H1 (cell line): ENCODE measurements around the gene MPP3. TPM values are rescaled to one million over a fixed set of nuclear protein-coding genes. Genes with fewer than 3 reads are reported as not detected.

Experiments
- CTCF ChIA-PET: fragments of 300-600 bp; sonication (Branson Sonifier 250); formaldehyde crosslinking; loops from one replicate; lab custom pipeline; 2021; ENCODE audit not compliant: partially characterized antibody; lab: Charles Lee
- POLR2A ChIA-PET: fragments of 300-600 bp; sonication (Branson Sonifier 250); formaldehyde crosslinking; loops from one replicate; lab custom pipeline; 2021; ENCODE audit warnings: inconsistent platforms; ENCODE audit not compliant: partially characterized antibody; lab: Charles Lee
- DNase-seq, 2 experiments: peaks; one replicate each; pipeline versions ENCODE4 v3.0.0 to v3.0.0-alpha.2; 2010 to 2022; ENCODE audit warnings: low spot score in 2 of 2, low read depth in 1 of 2, mixed read lengths in 1 of 2
- FAIRE-seq: peaks from 2 replicates; lab custom pipeline; 2011; peaks lifted over from hg19 to GRCh38; lab: Jason Lieb, UNC
- H2AFZ ChIP-seq: 2 replicates; pipeline ENCODE4 v1.8.1; 2012; ENCODE audit warnings: low read length, inconsistent platforms
- H2AK5ac ChIP-seq: 2 replicates; pipeline ENCODE4 v1.6.1; 2013; ENCODE audit warnings: low read depth, low read length
- H2BK120ac ChIP-seq: replicated peaks from 2 replicates; pipeline ENCODE3; 2013; ENCODE audit warnings: low read depth, low read length, inconsistent platforms
- H2BK12ac ChIP-seq: 2 replicates; pipeline ENCODE4 v1.6.1; 2013; ENCODE audit warnings: low read depth, low read length
- H2BK15ac ChIP-seq: 2 replicates; pipeline ENCODE4 v1.6.1; 2013; ENCODE audit warnings: low read length
- H2BK20ac ChIP-seq: 2 replicates; pipeline ENCODE4 v1.6.1; 2013; ENCODE audit warnings: low read length
- H2BK5ac ChIP-seq: 2 replicates; pipeline ENCODE4 v1.6.1; 2013; ENCODE audit warnings: low read depth, low read length
- H3K14ac ChIP-seq: 2 replicates; pipeline ENCODE4 v1.6.1; 2013; ENCODE audit warnings: inconsistent platforms; ENCODE audit not compliant: insufficient read length
- H3K18ac ChIP-seq: 2 replicates; pipeline ENCODE4 v1.6.1; 2013; ENCODE audit warnings: low read length; ENCODE audit errors: extremely low read depth
- H3K23ac ChIP-seq: 2 replicates; pipeline ENCODE4 v1.6.1; 2013; ENCODE audit warnings: inconsistent platforms; ENCODE audit not compliant: insufficient read length
- H3K23me2 ChIP-seq: 2 replicates; pipeline ENCODE4 v1.6.1; 2013; ENCODE audit warnings: low read depth, low read length
- H3K27ac ChIP-seq: 2 replicates; pipeline ENCODE4 v1.6.1; 2011; ENCODE audit warnings: low read depth, low read length, inconsistent platforms
- H3K27me3 ChIP-seq, 4 experiments: replicated peaks in 1 of 4; 1 replicate in 1 of 4; 2 replicates in 3 of 4; pipeline versions ENCODE4 v1.6.1 to v1.8.1; 2011 to 2013; ENCODE audit warnings: low read length in 3 of 4, mild to moderate bottlenecking in 3 of 4, inconsistent platforms in 2 of 4, mixed read lengths in 2 of 4, moderate library complexity in 1 of 4; ENCODE audit not compliant: control insufficient read depth in 3 of 4, insufficient read depth in 3 of 4; ENCODE audit errors: extremely low read depth in 1 of 4
- H3K36me3 ChIP-seq, 4 experiments: 2 replicates each; pipeline versions ENCODE4 v1.6.1 to v1.8.1; 2011 to 2013; ENCODE audit warnings: mild to moderate bottlenecking in 4 of 4, low read length in 3 of 4, moderate library complexity in 2 of 4, control low read depth in 1 of 4, inconsistent platforms in 1 of 4; ENCODE audit not compliant: insufficient read depth in 4 of 4, control insufficient read depth in 2 of 4
- H3K4ac ChIP-seq: replicated peaks from 2 replicates; pipeline ENCODE3; 2013; ENCODE audit warnings: low read length, low read depth, mixed read lengths, inconsistent platforms; ENCODE audit not compliant: insufficient read length
- H3K4me1 ChIP-seq, 4 experiments: replicated peaks in 1 of 4; 1 replicate in 1 of 4; 2 replicates in 3 of 4; pipeline versions ENCODE4 v1.6.1 to v1.8.1; 2011 to 2013; ENCODE audit warnings: low read length in 3 of 4, inconsistent platforms in 2 of 4, mixed read lengths in 1 of 4; ENCODE audit not compliant: insufficient read depth in 4 of 4, control insufficient read depth in 3 of 4
- H3K4me2 ChIP-seq, 2 experiments: 2 replicates each; pipeline versions ENCODE4 v1.6.1 to v1.8.1; 2011 to 2013; ENCODE audit warnings: low read depth in 2 of 2, low read length in 2 of 2, control low read depth in 1 of 2, inconsistent platforms in 1 of 2, mild to moderate bottlenecking in 1 of 2; ENCODE audit not compliant: insufficient read depth in 1 of 2
- H3K4me3 ChIP-seq, 4 experiments: fragments of 200-600, 300-600 bp in 1 of 4; sonication (generic), shearing (Covaris generic), sonication (Bioruptor Twin) in 1 of 4; 2 replicates each; pipeline versions ENCODE4 v1.5.1 to v1.8.1; 2011 to 2016; ENCODE audit warnings: low read length in 4 of 4, low read depth in 3 of 4, control low read depth in 2 of 4, inconsistent platforms in 2 of 4, mild to moderate bottlenecking in 2 of 4, mixed read lengths in 1 of 4, moderate library complexity in 1 of 4; ENCODE audit not compliant: insufficient read depth in 2 of 4; ENCODE audit errors: extremely low read depth in 1 of 4
- H3K56ac ChIP-seq: replicated peaks from 2 replicates; pipeline ENCODE3; 2013; ENCODE audit warnings: low read depth, mild to moderate bottlenecking, mixed read lengths, low read length, inconsistent platforms; ENCODE audit not compliant: insufficient read length
- H3K79me1 ChIP-seq: 2 replicates; pipeline ENCODE4 v1.6.1; 2013; ENCODE audit warnings: low read depth, low read length, control low read depth
- H3K79me2 ChIP-seq, 2 experiments: 2 replicates each; pipeline versions ENCODE4 v1.6.1 to v1.8.1; 2012 to 2013; ENCODE audit warnings: low read length in 2 of 2, mild to moderate bottlenecking in 2 of 2, inconsistent platforms in 1 of 2; ENCODE audit not compliant: insufficient read depth in 2 of 2, control insufficient read depth in 1 of 2
- H3K9ac ChIP-seq, 4 experiments: replicated peaks in 1 of 4; 1 replicate in 1 of 4; 2 replicates in 3 of 4; pipeline versions ENCODE4 v1.6.1 to v1.8.1; 2011 to 2013; ENCODE audit warnings: low read depth in 3 of 4, low read length in 3 of 4, control low read depth in 2 of 4, mild to moderate bottlenecking in 2 of 4, moderate library complexity in 2 of 4, inconsistent platforms in 1 of 4; ENCODE audit errors: extremely low read depth in 1 of 4
- H3K9me3 ChIP-seq, 2 experiments: 2 replicates each; pipeline versions ENCODE4 v1.6.1 to v1.8.1; 2012 to 2013; ENCODE audit warnings: mild to moderate bottlenecking in 2 of 2, moderate library complexity in 2 of 2, control low read depth in 1 of 2, inconsistent platforms in 1 of 2, low read depth in 1 of 2, low read length in 1 of 2, mixed read lengths in 1 of 2; ENCODE audit not compliant: insufficient read depth in 2 of 2
- H4K20me1 ChIP-seq, 2 experiments: replicated peaks in 1 of 2; 2 replicates each; pipeline versions ENCODE3 to v1.8.1; 2011 to 2013; ENCODE audit warnings: inconsistent platforms in 2 of 2, low read length in 2 of 2, mild to moderate bottlenecking in 1 of 2; ENCODE audit not compliant: insufficient read depth in 2 of 2, control insufficient read depth in 1 of 2
- H4K5ac ChIP-seq: 2 replicates; pipeline ENCODE4 v1.6.1; 2013; ENCODE audit warnings: low read length, low read depth, mixed read lengths, inconsistent platforms; ENCODE audit not compliant: insufficient read length
- H4K8ac ChIP-seq: 2 replicates; pipeline ENCODE4 v1.8.0; 2013; ENCODE audit warnings: mild to moderate bottlenecking, moderate library complexity, low read length, inconsistent platforms; ENCODE audit not compliant: insufficient read depth; ENCODE audit errors: extremely low read depth
- H4K91ac ChIP-seq: replicated peaks from 2 replicates; pipeline ENCODE3; 2013; ENCODE audit warnings: low read length, mixed read lengths, inconsistent platforms; ENCODE audit not compliant: insufficient read length
- CHD1 ChIP-seq: IDR thresholded peaks from 2 replicates; pipeline ENCODE4 v1.6.1; 2012; ENCODE audit warnings: low read depth, low read length, improper control_type of control experiment
- POLR2A ChIP-seq, 2 experiments: IDR thresholded peaks; 1 replicate in 1 of 2; 2 replicates in 1 of 2; pipeline ENCODE4 v1.6.1; 2011; ENCODE audit warnings: low read depth in 2 of 2, low read length in 2 of 2, mild to moderate bottlenecking in 2 of 2; ENCODE audit errors: control extremely low read depth in 1 of 2
- RFX5 ChIP-seq: IDR thresholded peaks from 2 replicates; pipeline ENCODE4 v1.6.1; 2011; ENCODE audit warnings: low read depth, low read length, improper control_type of control experiment, borderline replicate concordance
- TBP ChIP-seq: IDR thresholded peaks from 2 replicates; pipeline ENCODE4 v1.6.1; 2011; ENCODE audit warnings: low read depth, low read length, improper control_type of control experiment
- WGBS, 2 experiments: shearing (Covaris generic) in 1 of 2; methylation state at CpG; one replicate each; pipeline versions ENCODE4 v1.1.6 to v1.1.7; 2013 to 2015; ENCODE audit warnings: low lambda C conversion rate in 2 of 2, mixed read lengths in 2 of 2, inconsistent platforms in 1 of 2, low coverage in 1 of 2, missing lambda C conversion rate in 1 of 2; ENCODE audit not compliant: insufficient replicate concordance in 2 of 2, insufficient coverage in 1 of 2, insufficient read length in 1 of 2; ENCODE audit errors: extremely low coverage in 1 of 2, missing lambda C conversion rate in 1 of 2; 5-methylcytosine and 5-hydroxymethylcytosine counted together
- polyA plus RNA-seq, 7 experiments: library from polyadenylated mRNA; depleted of rRNA in 3 of 7; stranded (reverse) in 5 of 7; unstranded in 2 of 7; fragments of >200 nt in 5 of 7; fragments of 200-250 nt in 2 of 7; gene quantifications; 1 replicate in 5 of 7; 2 replicates in 1 of 7; 4 replicates in 1 of 7; pipeline versions ENCODE4 v1.2.1 to v1.2.3, GENCODE V29; 2011 to 2013; ENCODE audit warnings: missing spikeins in 2 of 7, mixed read lengths in 2 of 7
- total RNA-seq: library from RNA; stranded (reverse); fragmentation: NEBNext Ultra II Directional; extraction: Animal tissue kit (Norgen Biotek cat#: 25700); gene quantifications from 2 replicates; pipeline ENCODE4 v1.2.1, GENCODE V29; 2021

The MPP3 gene
- total and polyA plus RNA-seq, 2 of the 8 experiments (the other 6 are each of a cell fraction or from before 2014, with no cell fraction given): 3.1 to 6.1 TPM

- H3K79me1 ChIP-seq: no peaks in the 10 kb centered on the region; the same call in 1 of the 2 replicates
- FAIRE-seq (no peak), DNase-seq (no peak)
- H3K18ac ChIP-seq: no peak overlapping the region
- H3K27me3 ChIP-seq: no peaks in the 10 kb centered on the region
- WGBS, 2 experiments: 96% methylated on average over 7 of the region's 7 CpGs; no CpG with 5 or more reads in 1 of the 2 experiments
- peaks cover 3 to 21% (median 10%) of the 10 kb centered on the region in 4 experiments; a peak in 5 of 8 replicates for H3K36me3 ChIP-seq
- CTCF ChIA-PET: interaction anchor here (1.1 to 4.3 kb wide), 4 partner anchors 19 to 79 kb away, joined by 3 to 17 read pairs (median 8); no protein-coding TSS in a partner anchor
- H3K27ac ChIP-seq: no peak overlapping the region
- H2BK120ac ChIP-seq: no peak overlapping the region
- no peak overlapping the region for H3K4me2 ChIP-seq
- H4K8ac ChIP-seq: no peak overlapping the region
- no peak overlapping the region for H3K9ac ChIP-seq
- H4K91ac ChIP-seq: no peak overlapping the region
- H3K79me2 ChIP-seq: no peaks in the 10 kb centered on the region
- no peak overlapping the region for H2AFZ ChIP-seq
- H3K9me3 ChIP-seq: no peaks in the 10 kb centered on the region
- no peak overlapping the region for H2BK20ac ChIP-seq
- POLR2A ChIA-PET: interaction anchor here (1.1 kb wide), 1 partner anchor 9 kb away, joined by 4 read pairs; the partner anchor contains the start of gene DUSP3
- H3K23ac ChIP-seq: no peak overlapping the region
- no peak overlapping the region for H3K4me3 ChIP-seq
- H3K14ac ChIP-seq: no peak overlapping the region
- no peak overlapping the region for H2BK5ac ChIP-seq
- H4K5ac ChIP-seq: no peak overlapping the region
- H2BK15ac ChIP-seq: no peak overlapping the region
- no peaks in the 10 kb centered on the region for H4K20me1 ChIP-seq
- no peaks in the 10 kb centered on the region for H3K4me1 ChIP-seq
- TF ChIP-seq CHD1 (no peak), RFX5 (no peak), TBP (no peak), POLR2A (IDR thresholded peaks at IDR 0.05; ENCODE audit: control extremely low read depth in 1 of 2, low read depth in 2 of 2, low read length in 2 of 2) (no peak)
- H3K56ac ChIP-seq: no peak overlapping the region
- H2BK12ac ChIP-seq: no peak overlapping the region
- H3K23me2 ChIP-seq: no peaks in the 10 kb centered on the region
- H2AK5ac ChIP-seq: no peak overlapping the region
- no peak overlapping the region for H3K4ac ChIP-seq
Measured at GRCh38 chr17:43768943-43769342, 64.0 kb downstream of the MPP3 start.
